Lower leg skin (tissue), 3 donors: ENCODE results near the gene CNTN4.

ENCODE experiments used
- POLR2A ChIP-seq, 2 donors: fragments of 450-650 bp; IDR thresholded peaks; one replicate each; pipeline ENCODE4 v1.6.1; 2016 to 2017; ENCODE audit warnings: antibody characterized with exemption in 2 of 2, mild to moderate bottlenecking in 1 of 2, moderate library complexity in 1 of 2
- TF ChIP-seq, protein P1 (sequence below), 3 donors: fragments of 450-650 bp; IDR thresholded peaks; one replicate each; pipeline ENCODE4 v1.5.1; 2016; ENCODE audit warnings: antibody characterized with exemption in 3 of 3, mild to moderate bottlenecking in 3 of 3, moderate library complexity in 2 of 3

DNA sequence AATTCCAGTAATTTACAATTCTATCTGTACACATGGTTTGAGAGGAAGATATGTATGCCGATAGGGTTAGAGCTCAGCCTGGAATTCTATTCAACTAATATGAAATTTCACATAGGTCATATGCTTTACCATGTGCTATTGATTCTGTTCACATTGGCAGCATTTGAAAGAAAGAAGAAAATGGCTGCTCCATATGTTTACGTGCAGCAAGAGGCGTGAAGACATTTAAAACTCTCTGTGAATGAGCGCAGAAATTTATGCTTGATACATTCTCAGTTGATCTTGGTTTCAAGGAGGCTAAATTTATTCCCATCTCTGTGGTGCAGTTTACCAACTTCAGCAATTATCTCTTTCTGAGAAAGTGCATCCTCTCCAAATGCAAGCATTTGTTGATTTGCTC, 478.9 kb downstream of the CNTN4 start:
- TF ChIP-seq, protein P1, sequence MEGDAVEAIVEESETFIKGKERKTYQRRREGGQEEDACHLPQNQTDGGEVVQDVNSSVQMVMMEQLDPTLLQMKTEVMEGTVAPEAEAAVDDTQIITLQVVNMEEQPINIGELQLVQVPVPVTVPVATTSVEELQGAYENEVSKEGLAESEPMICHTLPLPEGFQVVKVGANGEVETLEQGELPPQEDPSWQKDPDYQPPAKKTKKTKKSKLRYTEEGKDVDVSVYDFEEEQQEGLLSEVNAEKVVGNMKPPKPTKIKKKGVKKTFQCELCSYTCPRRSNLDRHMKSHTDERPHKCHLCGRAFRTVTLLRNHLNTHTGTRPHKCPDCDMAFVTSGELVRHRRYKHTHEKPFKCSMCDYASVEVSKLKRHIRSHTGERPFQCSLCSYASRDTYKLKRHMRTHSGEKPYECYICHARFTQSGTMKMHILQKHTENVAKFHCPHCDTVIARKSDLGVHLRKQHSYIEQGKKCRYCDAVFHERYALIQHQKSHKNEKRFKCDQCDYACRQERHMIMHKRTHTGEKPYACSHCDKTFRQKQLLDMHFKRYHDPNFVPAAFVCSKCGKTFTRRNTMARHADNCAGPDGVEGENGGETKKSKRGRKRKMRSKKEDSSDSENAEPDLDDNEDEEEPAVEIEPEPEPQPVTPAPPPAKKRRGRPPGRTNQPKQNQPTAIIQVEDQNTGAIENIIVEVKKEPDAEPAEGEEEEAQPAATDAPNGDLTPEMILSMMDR (IDR thresholded peaks at IDR 0.05), result no peak
- no peak for TF ChIP-seq POLR2A (IDR thresholded peaks at IDR 0.05)
